Measurements from ENCODE around the gene PREB.
A peak's percentile ranks its signal among the peaks of the same experiment; 100 is the strongest.
"Not testable (repeated sequence)": the region's sequence is repeated elsewhere in the genome, so short reads cannot be mapped to it uniquely, and the experiment has no call there.

Gene PREB

DNA sequence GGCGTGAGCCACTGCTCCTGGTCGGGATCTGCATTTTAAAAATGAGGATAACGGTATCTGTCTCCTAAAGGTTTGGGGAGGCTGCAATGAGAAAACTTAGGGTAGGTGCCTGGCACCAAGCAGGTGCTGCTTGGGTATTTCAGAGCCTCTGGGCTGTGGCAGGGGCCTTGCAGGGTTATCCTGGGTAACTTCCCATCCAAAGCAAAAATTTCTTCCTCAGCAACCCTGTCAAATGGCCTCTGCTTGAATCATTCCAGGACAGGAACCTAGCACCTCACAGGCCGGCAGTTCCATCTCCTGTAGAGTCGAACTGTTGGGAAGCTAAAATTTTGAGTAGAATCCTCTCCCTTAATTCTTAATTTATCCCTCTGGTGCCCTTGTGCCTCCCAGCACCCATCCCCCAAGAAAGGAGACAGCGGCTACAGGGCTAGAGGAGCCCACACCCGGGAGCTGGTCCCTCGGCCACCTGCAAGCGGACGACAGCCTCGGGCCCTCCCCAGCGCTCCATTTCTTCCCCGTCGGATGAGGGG lies 16.4 kb downstream of the PREB start:
- ATAC-seq (ENCODE audit: low read depth) (no peak; the same call in 2 of the 3 replicates), DNase-seq (ENCODE audit: low spot score) (no peak)
- Histone ChIP-seq H3K27me3 (ENCODE audit: insufficient read depth, poor library complexity, severe bottlenecking) (no peaks in the 10 kb centered on the region), H3K4me1 (ENCODE audit: insufficient read depth, poor library complexity, severe bottlenecking) (no peaks in the 10 kb centered on the region), H3K9me3 (ENCODE audit: severe bottlenecking) (no peaks in the 10 kb centered on the region), H3K36me3 (ENCODE audit: low read depth) (no peaks in the 10 kb centered on the region), H3K27ac (ENCODE audit: poor library complexity, severe bottlenecking) (no peak overlapping the region), H3K4me3 (ENCODE audit: severe bottlenecking) (peak overlapping the region; percentile 45)
- TF ChIP-seq, protein P1, sequence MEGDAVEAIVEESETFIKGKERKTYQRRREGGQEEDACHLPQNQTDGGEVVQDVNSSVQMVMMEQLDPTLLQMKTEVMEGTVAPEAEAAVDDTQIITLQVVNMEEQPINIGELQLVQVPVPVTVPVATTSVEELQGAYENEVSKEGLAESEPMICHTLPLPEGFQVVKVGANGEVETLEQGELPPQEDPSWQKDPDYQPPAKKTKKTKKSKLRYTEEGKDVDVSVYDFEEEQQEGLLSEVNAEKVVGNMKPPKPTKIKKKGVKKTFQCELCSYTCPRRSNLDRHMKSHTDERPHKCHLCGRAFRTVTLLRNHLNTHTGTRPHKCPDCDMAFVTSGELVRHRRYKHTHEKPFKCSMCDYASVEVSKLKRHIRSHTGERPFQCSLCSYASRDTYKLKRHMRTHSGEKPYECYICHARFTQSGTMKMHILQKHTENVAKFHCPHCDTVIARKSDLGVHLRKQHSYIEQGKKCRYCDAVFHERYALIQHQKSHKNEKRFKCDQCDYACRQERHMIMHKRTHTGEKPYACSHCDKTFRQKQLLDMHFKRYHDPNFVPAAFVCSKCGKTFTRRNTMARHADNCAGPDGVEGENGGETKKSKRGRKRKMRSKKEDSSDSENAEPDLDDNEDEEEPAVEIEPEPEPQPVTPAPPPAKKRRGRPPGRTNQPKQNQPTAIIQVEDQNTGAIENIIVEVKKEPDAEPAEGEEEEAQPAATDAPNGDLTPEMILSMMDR (IDR thresholded peaks at IDR 0.05; ENCODE audit: poor library complexity, severe bottlenecking), result no peak

GRCh38 chr2:27115519-27115918 lies 18.9 kb downstream of the PREB start:
- DNase-seq (ENCODE audit: low spot score) (no peak), ATAC-seq (ENCODE audit: low read depth) (0 out of 3 replicates have a peak, but pooled peaks have one; percentile 43)
- no peaks in the 10 kb centered on the region for H3K4me1 ChIP-seq (ENCODE audit: insufficient read depth, poor library complexity, severe bottlenecking)
- H3K9me3 ChIP-seq (ENCODE audit: severe bottlenecking), result no peaks in the 10 kb centered on the region
- H3K4me3 ChIP-seq (ENCODE audit: severe bottlenecking), result no peak overlapping the region
- no peaks in the 10 kb centered on the region for H3K36me3 ChIP-seq (ENCODE audit: low read depth)
- TF ChIP-seq, protein P1 (IDR thresholded peaks at IDR 0.05; ENCODE audit: poor library complexity, severe bottlenecking), result no peak
- no peaks in the 10 kb centered on the region for H3K27me3 ChIP-seq (ENCODE audit: insufficient read depth, poor library complexity, severe bottlenecking)
- H3K27ac ChIP-seq (ENCODE audit: poor library complexity, severe bottlenecking), result no peak overlapping the region

- not testable (repeated sequence) for H3K9me3 ChIP-seq (ENCODE audit: severe bottlenecking); H3K27ac ChIP-seq (ENCODE audit: poor library complexity, severe bottlenecking); H3K4me3 ChIP-seq (ENCODE audit: severe bottlenecking); H3K4me1 ChIP-seq (ENCODE audit: insufficient read depth, poor library complexity, severe bottlenecking); H3K36me3 ChIP-seq (ENCODE audit: low read depth); ATAC-seq (ENCODE audit: low read depth); DNase-seq (ENCODE audit: low spot score); H3K27me3 ChIP-seq (ENCODE audit: insufficient read depth, poor library complexity, severe bottlenecking)
Observed at GRCh38 chr2:27111392-27112078, 22.9 kb downstream of the PREB start.

- not testable (repeated sequence) for H3K9me3 ChIP-seq (ENCODE audit: severe bottlenecking); H3K36me3 ChIP-seq (ENCODE audit: low read depth); DNase-seq (ENCODE audit: low spot score); H3K27ac ChIP-seq (ENCODE audit: poor library complexity, severe bottlenecking); H3K27me3 ChIP-seq (ENCODE audit: insufficient read depth, poor library complexity, severe bottlenecking); ATAC-seq (ENCODE audit: low read depth); H3K4me3 ChIP-seq (ENCODE audit: severe bottlenecking); H3K4me1 ChIP-seq (ENCODE audit: insufficient read depth, poor library complexity, severe bottlenecking)
Observed at GRCh38 chr2:27110603-27111352, 23.7 kb downstream of the PREB start.

- Histone ChIP-seq H3K4me3 (ENCODE audit: severe bottlenecking) (no peak overlapping the region), H3K36me3 (ENCODE audit: low read depth) (no peaks in the 10 kb centered on the region), H3K27ac (ENCODE audit: poor library complexity, severe bottlenecking) (no peak overlapping the region), H3K27me3 (ENCODE audit: insufficient read depth, poor library complexity, severe bottlenecking) (no peaks in the 10 kb centered on the region), H3K4me1 (ENCODE audit: insufficient read depth, poor library complexity, severe bottlenecking) (no peaks in the 10 kb centered on the region), H3K9me3 (ENCODE audit: severe bottlenecking) (no peaks in the 10 kb centered on the region)
- no peak for ATAC-seq (ENCODE audit: low read depth)
- DNase-seq (ENCODE audit: low spot score), result no peak
- TF ChIP-seq, protein P1 (IDR thresholded peaks at IDR 0.05; ENCODE audit: poor library complexity, severe bottlenecking), result no peak
Observed at GRCh38 chr2:27109083-27109482, 25.4 kb downstream of the PREB start.

Measured in RWPE2 (cell line).